DND-41 (cell line): Measurements from ENCODE around the gene ERGIC1.

ENCODE experiments used
- ATAC-seq: fragments of 200-7000 bp; cut with Tn5 transposase; 3 replicates; pipeline ENCODE4 v1.9.1; 2021; ENCODE audit warnings: low read depth; ENCODE audit not compliant: insufficient read depth
- DNase-seq: peaks from one replicate; pipeline ENCODE4 v3.0.0-alpha.2; 2020
- H2AFZ ChIP-seq: 2 replicates; pipeline ENCODE4 v1.6.0; 2012; ENCODE audit warnings: low read depth, low read length
- H3K27ac ChIP-seq: 2 replicates; pipeline ENCODE4 v1.5.1; 2012; ENCODE audit warnings: low read length, inconsistent platforms
- H3K27me3 ChIP-seq: fragments of 200-600 bp; sonication (generic); 2 replicates; pipeline ENCODE4 v1.6.0; 2012; ENCODE audit warnings: low read length, mild to moderate bottlenecking, inconsistent platforms; ENCODE audit not compliant: insufficient read depth, poor library complexity
- H3K36me3 ChIP-seq: 2 replicates; pipeline ENCODE4 v1.5.1; 2012; ENCODE audit warnings: low read length, inconsistent platforms; ENCODE audit not compliant: insufficient read depth
- H3K4me1 ChIP-seq: 2 replicates; pipeline ENCODE4 v1.5.1; 2012; ENCODE audit warnings: mild to moderate bottlenecking, low read length; ENCODE audit not compliant: insufficient read depth
- H3K4me2 ChIP-seq: 2 replicates; pipeline ENCODE4 v1.6.0; 2012; ENCODE audit warnings: mild to moderate bottlenecking, moderate library complexity, low read length, inconsistent platforms; ENCODE audit not compliant: insufficient read depth
- H3K4me3 ChIP-seq, 2 experiments: fragments of 200-600 bp in 1 of 2; shearing (Covaris generic) in 1 of 2; 2 replicates each; pipeline ENCODE4 v1.5.1; 2012 to 2016; ENCODE audit warnings: inconsistent platforms in 2 of 2, low read length in 2 of 2, mild to moderate bottlenecking in 2 of 2, low read depth in 1 of 2, moderate library complexity in 1 of 2
- H3K79me2 ChIP-seq: 2 replicates; pipeline ENCODE4 v1.6.0; 2012; ENCODE audit warnings: low read length, inconsistent platforms; ENCODE audit not compliant: insufficient read depth
- H3K9ac ChIP-seq: 2 replicates; pipeline ENCODE4 v1.6.0; 2012; ENCODE audit warnings: low read depth, mild to moderate bottlenecking, inconsistent platforms, low read length, moderate library complexity
- H3K9me3 ChIP-seq: 2 replicates; pipeline ENCODE4 v1.5.1; 2012; ENCODE audit warnings: low read length, moderate library complexity, mild to moderate bottlenecking, inconsistent platforms; ENCODE audit not compliant: insufficient read depth, severe bottlenecking
- H4K20me1 ChIP-seq: 2 replicates; pipeline ENCODE4 v1.6.0; 2012; ENCODE audit warnings: low read length; ENCODE audit not compliant: insufficient read depth
- EZH2 ChIP-seq: IDR thresholded peaks from 3 replicates; pipeline ENCODE4 v1.6.1; 2012; ENCODE audit warnings: borderline replicate concordance, low read depth, mild to moderate bottlenecking, moderate library complexity, low read length, inconsistent platforms; ENCODE audit not compliant: severe bottlenecking
- TF ChIP-seq, protein P1 (sequence below): IDR thresholded peaks from 2 replicates; pipeline ENCODE4 v1.5.1; 2012; ENCODE audit warnings: borderline replicate concordance, low read length, moderate library complexity, mild to moderate bottlenecking; ENCODE audit not compliant: poor library complexity, severe bottlenecking; ENCODE audit errors: extremely low read depth

The ERGIC1 gene

GRCh38 chr5:172858990-172859811 is 25.1 kb downstream of the ERGIC1 start:
- TF ChIP-seq, protein P1, sequence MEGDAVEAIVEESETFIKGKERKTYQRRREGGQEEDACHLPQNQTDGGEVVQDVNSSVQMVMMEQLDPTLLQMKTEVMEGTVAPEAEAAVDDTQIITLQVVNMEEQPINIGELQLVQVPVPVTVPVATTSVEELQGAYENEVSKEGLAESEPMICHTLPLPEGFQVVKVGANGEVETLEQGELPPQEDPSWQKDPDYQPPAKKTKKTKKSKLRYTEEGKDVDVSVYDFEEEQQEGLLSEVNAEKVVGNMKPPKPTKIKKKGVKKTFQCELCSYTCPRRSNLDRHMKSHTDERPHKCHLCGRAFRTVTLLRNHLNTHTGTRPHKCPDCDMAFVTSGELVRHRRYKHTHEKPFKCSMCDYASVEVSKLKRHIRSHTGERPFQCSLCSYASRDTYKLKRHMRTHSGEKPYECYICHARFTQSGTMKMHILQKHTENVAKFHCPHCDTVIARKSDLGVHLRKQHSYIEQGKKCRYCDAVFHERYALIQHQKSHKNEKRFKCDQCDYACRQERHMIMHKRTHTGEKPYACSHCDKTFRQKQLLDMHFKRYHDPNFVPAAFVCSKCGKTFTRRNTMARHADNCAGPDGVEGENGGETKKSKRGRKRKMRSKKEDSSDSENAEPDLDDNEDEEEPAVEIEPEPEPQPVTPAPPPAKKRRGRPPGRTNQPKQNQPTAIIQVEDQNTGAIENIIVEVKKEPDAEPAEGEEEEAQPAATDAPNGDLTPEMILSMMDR, result no peak
- TF ChIP-seq EZH2, result no peak
- peaks cover 46% of the 10 kb centered on the region for H4K20me1 ChIP-seq
- peaks cover 23% of the 10 kb centered on the region for H3K79me2 ChIP-seq
- no peak for ATAC-seq
- H3K9ac ChIP-seq, result no peak overlapping the region
- H3K4me2 ChIP-seq, result no peak overlapping the region
- H3K4me1 ChIP-seq, result no peaks in the 10 kb centered on the region
- no peaks in the 10 kb centered on the region for H3K9me3 ChIP-seq
- H2AFZ ChIP-seq, result no peak overlapping the region
- H3K36me3 ChIP-seq, result no peaks in the 10 kb centered on the region
- H3K27me3 ChIP-seq, result no peaks in the 10 kb centered on the region
- no peak overlapping the region for H3K27ac ChIP-seq
- H3K4me3 ChIP-seq, result no peak overlapping the region
- DNase-seq, result no peak

- no peak for ATAC-seq
- Histone ChIP-seq H3K4me3 (no peak overlapping the region), H3K9ac (no peak overlapping the region), H3K4me1 (no peaks in the 10 kb centered on the region), H3K4me2 (no peak overlapping the region), H3K27ac (no peak overlapping the region), H4K20me1 (peaks cover 44% of the 10 kb centered on the region), H3K9me3 (no peaks in the 10 kb centered on the region), H3K36me3 (no peaks in the 10 kb centered on the region), H3K27me3 (no peaks in the 10 kb centered on the region), H2AFZ (no peak overlapping the region), H3K79me2 (peaks cover 17% of the 10 kb centered on the region)
- TF ChIP-seq EZH2, result no peak
- TF ChIP-seq, protein P1, result no peak
- DNase-seq, result no peak
Observed at GRCh38 chr5:172859966-172860365, 25.9 kb downstream of the ERGIC1 start.

DNA sequence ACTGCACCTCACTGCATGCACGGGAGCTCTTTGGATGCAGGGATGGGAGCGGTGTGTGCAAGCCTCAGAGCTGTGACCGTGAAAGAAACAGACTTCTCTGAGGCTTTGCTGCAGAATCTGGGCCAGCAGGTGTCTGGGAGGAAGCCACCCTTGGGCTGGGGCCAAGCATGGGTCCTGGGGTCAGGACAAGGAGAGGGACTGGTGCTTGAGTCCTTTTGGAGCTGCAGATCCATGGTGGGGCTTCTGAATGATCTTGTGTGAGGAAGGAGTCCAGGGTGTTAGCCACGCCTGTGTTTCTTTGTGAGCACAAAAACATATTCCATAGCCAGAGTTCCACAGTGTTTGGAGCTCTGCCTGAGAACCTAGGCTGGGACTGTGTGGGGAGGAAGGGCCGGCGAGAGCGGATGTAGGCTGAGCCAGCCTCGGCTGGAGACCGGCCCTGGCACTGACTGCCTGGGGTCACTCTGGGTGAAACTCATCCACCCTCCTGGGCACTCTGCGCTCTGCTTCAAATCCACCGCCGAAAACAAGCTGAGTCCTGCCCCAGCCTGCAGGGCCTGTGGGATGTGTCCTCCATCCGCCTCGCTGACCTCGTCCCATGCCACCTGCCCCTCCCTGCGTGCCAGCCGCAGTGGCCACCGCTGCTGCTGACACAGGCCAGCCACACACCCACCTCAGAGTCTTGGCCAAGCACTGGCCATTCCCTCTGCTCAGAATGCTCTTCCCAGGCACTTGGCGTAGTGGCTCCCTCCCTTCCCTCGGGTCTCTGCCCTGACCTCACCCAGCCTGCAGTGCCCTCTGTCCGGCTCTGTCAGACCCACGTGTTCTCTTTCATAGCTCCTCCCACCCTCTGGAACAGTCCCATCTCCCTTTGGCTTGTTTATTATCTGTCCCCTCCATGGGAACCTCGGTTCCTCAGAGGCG is 26.7 kb downstream of the ERGIC1 start:
- DNase-seq (no peak), ATAC-seq (no peak)
- H3K9me3 ChIP-seq, result no peaks in the 10 kb centered on the region
- H2AFZ ChIP-seq, result no peak overlapping the region
- no peak overlapping the region for H3K4me3 ChIP-seq
- no peak overlapping the region for H3K27ac ChIP-seq
- peaks cover 39% of the 10 kb centered on the region for H4K20me1 ChIP-seq
- H3K4me2 ChIP-seq, result no peak overlapping the region
- TF ChIP-seq, protein P1, result no peak
- TF ChIP-seq EZH2, result no peak
- no peak overlapping the region for H3K9ac ChIP-seq
- no peaks in the 10 kb centered on the region for H3K4me1 ChIP-seq
- H3K36me3 ChIP-seq, result no peaks in the 10 kb centered on the region
- H3K79me2 ChIP-seq, result peaks cover 9% of the 10 kb centered on the region
- H3K27me3 ChIP-seq, result no peaks in the 10 kb centered on the region
